GM10266 (cell line): ENCODE data around the gene CHST6.
"Not testable (repeated sequence)": the region's sequence is repeated elsewhere in the genome, so short reads cannot be mapped to it uniquely, and the experiment has no call there.

Experiments
- DNase-seq: peaks from one replicate; pipeline ENCODE4 v3.0.0; 2012; ENCODE audit errors: extremely low spot score
- CTCF ChIP-seq: IDR thresholded peaks from 2 replicates; pipeline ENCODE4 v1.5.1; 2012; ENCODE audit warnings: mild to moderate bottlenecking, low read depth; ENCODE audit not compliant: control insufficient read depth, insufficient read depth; ENCODE audit errors: missing control alignments

Gene CHST6

GRCh38 chr16:75519175-75519574 lies 23.9 kb upstream of the CHST6 start:
- no peak for TF ChIP-seq CTCF
- no peak for DNase-seq

GRCh38 chr16:75516189-75516966 lies 21.1 kb upstream of the CHST6 start:
- not testable (repeated sequence) for DNase-seq

- no peak for TF ChIP-seq CTCF
- no peak for DNase-seq
Measured at GRCh38 chr16:75514296-75514695, 19.1 kb upstream of the CHST6 start.

GRCh38 chr16:75506574-75506973 lies 11.3 kb upstream of the CHST6 start:
- DNase-seq, result no peak
- TF ChIP-seq CTCF, result no peak

GRCh38 chr16:75506107-75506506 lies 10.9 kb upstream of the CHST6 start:
- no peak for DNase-seq
- TF ChIP-seq CTCF, result no peak

- TF ChIP-seq CTCF, result no peak
- no peak for DNase-seq
Measured at GRCh38 chr16:75503801-75504200, 8.6 kb upstream of the CHST6 start.

GRCh38 chr16:75502916-75503605 lies 7.8 kb upstream of the CHST6 start:
- no peak for DNase-seq
- no peak for TF ChIP-seq CTCF

- DNase-seq, result not testable (repeated sequence)
Measured at GRCh38 chr16:75501820-75502219, 6.6 kb upstream of the CHST6 start.
